Thoracic aorta (tissue), 2 donors: ENCODE data around the gene AKR1B1. TPM values are rescaled to one million over a fixed set of nuclear protein-coding genes. Genes with fewer than 3 reads are reported as not detected.

ENCODE experiments used
- ATAC-seq: fragments of 150-250 bp; one replicate; pipeline ENCODE4 v1.8.0; 2017; ENCODE audit warnings: low read depth; ENCODE audit not compliant: insufficient number of reproducible peaks, low FRiP score
- DNase-seq: peaks from one replicate; pipeline ENCODE4 v3.0.0-alpha.2; 2020; ENCODE audit warnings: low spot score
- H3K27ac ChIP-seq, 2 donors: fragments of 200-600 bp; sonication (generic); 1 replicate in 1 of 2; 2 replicates in 1 of 2; pipeline ENCODE4 v1.5.1; 2016; ENCODE audit warnings: mild to moderate bottlenecking in 2 of 2, moderate library complexity in 2 of 2
- H3K27me3 ChIP-seq: fragments of 200-600 bp; sonication (generic); replicated peaks from 2 replicates; pipeline ENCODE4 v1.6.0; 2016; ENCODE audit warnings: mild to moderate bottlenecking; ENCODE audit not compliant: insufficient read depth
- H3K36me3 ChIP-seq: fragments of 200-600 bp; sonication (generic); one replicate; pipeline ENCODE4 v1.5.1; 2016
- H3K4me1 ChIP-seq, 2 donors: fragments of 200-600 bp; sonication (generic); 1 replicate in 1 of 2; 2 replicates in 1 of 2; pipeline versions ENCODE4 v1.5.1 to v1.6.0; 2016; ENCODE audit warnings: low read depth in 2 of 2, mild to moderate bottlenecking in 1 of 2; ENCODE audit not compliant: control insufficient read depth in 1 of 2
- H3K4me3 ChIP-seq: fragments of 200-600 bp; sonication (generic); 2 replicates; pipeline ENCODE4 v1.5.1; 2016; ENCODE audit warnings: mild to moderate bottlenecking
- H3K9me3 ChIP-seq: fragments of 200-600 bp; sonication (generic); 2 replicates; pipeline ENCODE4 v1.5.1; 2016
- total RNA-seq, 2 donors: library from RNA; depleted of rRNA; stranded (reverse); fragments of >200 nt; gene quantifications; one replicate each; pipeline versions ENCODE4 v1.1.0 to v1.2.3, GENCODE V29; 2016
- TF ChIP-seq, protein P1 (sequence below): fragments of 200-600 bp; sonication (generic); IDR thresholded peaks from one replicate; pipeline ENCODE4 v1.5.1; 2019; ENCODE audit warnings: antibody characterized with exemption

AKR1B1 gene
- total RNA-seq, 2 donors from 2014 or later, result 97.4 to 116 TPM

DNA sequence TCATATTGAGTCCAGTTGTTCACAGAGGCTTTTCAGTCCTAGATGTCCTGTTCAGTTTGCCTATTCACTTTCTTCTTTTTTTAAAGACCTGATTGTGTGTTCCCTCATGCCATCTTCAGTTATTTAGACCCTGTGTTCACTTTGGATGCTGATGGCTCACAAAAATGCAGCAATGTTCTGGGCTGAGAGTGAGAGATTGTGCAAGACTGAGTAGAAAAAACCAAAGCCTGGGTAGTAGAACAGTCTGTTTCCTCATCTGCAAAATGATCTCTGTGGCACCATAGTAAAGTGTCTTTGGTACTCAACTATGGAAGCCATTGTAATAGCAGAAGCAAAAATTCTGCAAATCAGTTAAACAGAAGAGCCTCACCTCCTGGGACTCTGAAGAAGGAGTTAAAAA is 43.2 kb downstream of the AKR1B1 start:
- ATAC-seq (no peak), DNase-seq (no peak)
- H3K36me3 ChIP-seq, result no peaks in the 10 kb centered on the region
- H3K27ac ChIP-seq, result no peak overlapping the region
- no peaks in the 10 kb centered on the region for H3K9me3 ChIP-seq
- TF ChIP-seq, protein P1, sequence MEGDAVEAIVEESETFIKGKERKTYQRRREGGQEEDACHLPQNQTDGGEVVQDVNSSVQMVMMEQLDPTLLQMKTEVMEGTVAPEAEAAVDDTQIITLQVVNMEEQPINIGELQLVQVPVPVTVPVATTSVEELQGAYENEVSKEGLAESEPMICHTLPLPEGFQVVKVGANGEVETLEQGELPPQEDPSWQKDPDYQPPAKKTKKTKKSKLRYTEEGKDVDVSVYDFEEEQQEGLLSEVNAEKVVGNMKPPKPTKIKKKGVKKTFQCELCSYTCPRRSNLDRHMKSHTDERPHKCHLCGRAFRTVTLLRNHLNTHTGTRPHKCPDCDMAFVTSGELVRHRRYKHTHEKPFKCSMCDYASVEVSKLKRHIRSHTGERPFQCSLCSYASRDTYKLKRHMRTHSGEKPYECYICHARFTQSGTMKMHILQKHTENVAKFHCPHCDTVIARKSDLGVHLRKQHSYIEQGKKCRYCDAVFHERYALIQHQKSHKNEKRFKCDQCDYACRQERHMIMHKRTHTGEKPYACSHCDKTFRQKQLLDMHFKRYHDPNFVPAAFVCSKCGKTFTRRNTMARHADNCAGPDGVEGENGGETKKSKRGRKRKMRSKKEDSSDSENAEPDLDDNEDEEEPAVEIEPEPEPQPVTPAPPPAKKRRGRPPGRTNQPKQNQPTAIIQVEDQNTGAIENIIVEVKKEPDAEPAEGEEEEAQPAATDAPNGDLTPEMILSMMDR, result no peak
- H3K4me1 ChIP-seq, result no peaks in the 10 kb centered on the region
- no peak overlapping the region for H3K4me3 ChIP-seq
- H3K27me3 ChIP-seq, result no peaks in the 10 kb centered on the region

- H3K27me3 ChIP-seq, result no peaks in the 10 kb centered on the region
- H3K27ac ChIP-seq, result no peak overlapping the region
- TF ChIP-seq, protein P1, result no peak
These were observed 44.8 kb downstream of the AKR1B1 start for GRCh38 chr7:134414109-134414508.

DNA sequence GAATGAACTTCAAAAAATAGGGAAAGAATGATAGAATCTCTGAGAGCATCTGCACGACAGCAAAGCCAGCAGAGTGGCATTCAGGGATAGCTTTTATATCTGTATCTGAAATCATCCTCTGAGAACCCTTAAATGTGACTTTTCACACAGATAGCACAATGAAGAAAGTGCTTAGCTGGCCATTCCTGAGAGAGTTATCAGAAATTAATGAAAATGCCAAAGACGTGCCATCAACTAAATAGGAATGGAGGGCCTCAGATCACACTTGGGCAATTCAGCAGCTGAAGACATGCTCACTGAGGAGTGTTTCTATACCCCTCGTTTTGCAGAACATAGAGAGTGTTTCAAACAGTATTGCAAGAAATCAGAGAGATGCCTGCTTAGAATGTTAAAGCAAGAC is 51.6 kb downstream of the AKR1B1 start:
- Histone ChIP-seq H3K27ac (no peak overlapping the region), H3K36me3 (no peaks in the 10 kb centered on the region), H3K9me3 (no peaks in the 10 kb centered on the region), H3K27me3 (no peaks in the 10 kb centered on the region), H3K4me3 (no peak overlapping the region), H3K4me1 (no peaks in the 10 kb centered on the region)
- TF ChIP-seq, protein P1, result no peak
- ATAC-seq, result no peak
- DNase-seq, result no peak

More at GRCh38 chr7:134414109-134414508, 44.8 kb downstream of the AKR1B1 start:
- ATAC-seq (no peak), DNase-seq (no peak)
- Histone ChIP-seq H3K9me3 (no peaks in the 10 kb centered on the region), H3K4me3 (no peak overlapping the region), H3K4me1 (no peaks in the 10 kb centered on the region), H3K36me3 (no peaks in the 10 kb centered on the region)

DNA sequence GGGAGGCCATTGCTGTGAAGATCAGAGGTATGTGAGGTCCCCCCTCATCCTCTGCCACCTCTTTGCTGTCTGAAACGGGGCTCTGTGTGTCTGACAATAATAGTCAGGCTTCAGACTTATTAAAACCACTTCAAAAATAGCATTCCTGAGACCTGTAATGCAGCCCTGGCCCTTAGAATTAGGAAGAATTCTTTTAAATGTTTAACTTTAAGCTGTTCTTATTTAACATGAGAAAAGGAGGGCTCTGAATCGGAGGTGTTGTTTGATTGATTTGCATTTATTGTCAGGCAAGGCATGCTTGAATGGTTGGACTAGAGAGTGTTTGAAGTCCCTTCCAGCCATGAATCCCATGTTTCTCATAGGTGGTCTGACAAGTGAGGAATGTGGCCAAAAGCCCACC is 52.5 kb downstream of the AKR1B1 start:
- Histone ChIP-seq H3K27me3 (no peaks in the 10 kb centered on the region), H3K36me3 (no peaks in the 10 kb centered on the region), H3K4me3 (no peak overlapping the region), H3K27ac (no peak overlapping the region), H3K9me3 (no peaks in the 10 kb centered on the region), H3K4me1 (no peaks in the 10 kb centered on the region)
- ATAC-seq, result no peak
- TF ChIP-seq, protein P1, result no peak
- no peak for DNase-seq

DNA sequence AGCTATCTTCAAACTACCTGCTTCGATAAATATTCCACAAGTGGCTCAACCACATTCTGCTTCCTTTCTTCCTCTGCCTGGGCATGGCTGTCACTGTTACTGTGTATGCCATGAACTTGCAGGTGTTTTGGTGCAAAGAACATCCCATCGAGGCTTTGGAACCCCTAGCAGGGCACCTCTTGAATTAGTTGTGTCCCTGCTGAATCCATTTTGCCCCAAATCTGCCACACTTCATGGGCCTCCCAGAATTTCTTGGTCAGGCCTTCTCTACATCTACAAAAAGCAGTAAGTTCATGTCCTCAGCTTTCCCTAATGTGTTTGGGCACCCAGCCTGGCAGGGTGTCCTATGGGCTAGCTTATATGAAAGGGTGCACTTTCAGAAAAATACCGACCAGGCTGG is 53.6 kb downstream of the AKR1B1 start:
- TF ChIP-seq, protein P1, result no peak
- H3K36me3 ChIP-seq, result no peaks in the 10 kb centered on the region
- H3K4me1 ChIP-seq, result no peaks in the 10 kb centered on the region
- no peak overlapping the region for H3K4me3 ChIP-seq
- no peak overlapping the region for H3K27ac ChIP-seq
- DNase-seq, result no peak
- H3K27me3 ChIP-seq, result no peaks in the 10 kb centered on the region
- no peak for ATAC-seq
- H3K9me3 ChIP-seq, result no peaks in the 10 kb centered on the region
